Spinal cord (tissue), 10 donors: ENCODE results near the gene FAM228B. TPM values are rescaled to one million over a fixed set of nuclear protein-coding genes. Genes with fewer than 3 reads are reported as not detected.

Experiments
- DNase-seq, 6 donors: peaks; one replicate each; pipeline versions ENCODE4 v3.0.0 to v3.0.0-alpha.2; 2013 to 2015; ENCODE audit warnings: low spot score in 6 of 6, low read depth in 4 of 6
- H3K27ac ChIP-seq: one replicate; pipeline ENCODE4 v1.5.1; 2013; ENCODE audit warnings: low read depth, low read length, control low read depth
- H3K27me3 ChIP-seq: one replicate; pipeline ENCODE4 v1.6.1; 2013; ENCODE audit warnings: low read length; ENCODE audit not compliant: control insufficient read depth, insufficient read depth
- H3K36me3 ChIP-seq: one replicate; pipeline ENCODE4 v1.6.1; 2013; ENCODE audit warnings: low read length; ENCODE audit not compliant: control insufficient read depth, insufficient read depth
- H3K4me1 ChIP-seq: one replicate; pipeline ENCODE4 v1.6.1; 2013; ENCODE audit warnings: low read length; ENCODE audit not compliant: control insufficient read depth, insufficient read depth
- H3K4me3 ChIP-seq: one replicate; pipeline ENCODE4 v1.5.1; 2013; ENCODE audit warnings: low read depth, low read length, control low read depth
- H3K9me3 ChIP-seq: one replicate; pipeline ENCODE4 v1.6.1; 2013; ENCODE audit warnings: low read length; ENCODE audit not compliant: control insufficient read depth, insufficient read depth
- WGBS: methylation state at CpG from one replicate; pipeline ENCODE4 v1.1.5; 2013; ENCODE audit warnings: missing lambda C conversion rate; ENCODE audit not compliant: insufficient coverage; 5-methylcytosine and 5-hydroxymethylcytosine counted together
- polyA plus RNA-seq, 2 donors: library from polyadenylated mRNA; unstranded; fragments of 120-200 nt; gene quantifications; one replicate each; pipeline ENCODE4 v1.2.1, GENCODE V29; 2013; ENCODE audit not compliant: insufficient read length in 2 of 2
- total RNA-seq, 2 donors: library from RNA; depleted of rRNA in 1 of 2; stranded (reverse); fragments of 120-200 nt in 1 of 2; fragments of >200 nt in 1 of 2; gene quantifications; one replicate each; pipeline versions ENCODE4 v1.2.3 to v1.2.4, GENCODE V29; 2013 to 2014
- donor health status: healthy.

Gene FAM228B
- total and polyA plus RNA-seq, 4 donors: 30.4 to 55.0 (median 49.7) TPM

DNA sequence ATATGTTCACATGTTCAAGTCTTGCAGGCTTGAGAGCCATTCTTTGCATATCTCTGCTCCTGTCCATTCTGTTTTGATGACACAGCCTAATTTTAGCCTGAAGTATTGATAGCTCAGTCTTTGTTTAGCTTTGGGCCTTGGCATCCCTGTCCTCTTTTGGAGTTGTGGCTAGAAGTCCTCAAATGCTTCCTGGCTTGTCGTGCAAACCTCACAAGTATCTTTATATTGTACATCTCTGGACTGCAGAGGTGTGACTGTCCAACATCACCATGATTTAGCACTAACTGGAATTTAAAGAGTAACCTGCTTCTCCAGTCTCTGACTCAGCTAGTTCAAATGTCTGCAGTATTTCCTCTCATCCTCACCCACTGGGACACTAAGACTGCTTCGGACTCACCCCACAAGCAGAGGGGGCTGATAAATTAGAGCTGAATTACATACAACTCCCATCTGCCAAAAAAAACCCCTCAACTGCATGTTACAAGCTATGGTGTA, 11.8 kb upstream of the FAM228B start:
- DNase-seq: peak in 1 of 6 donors; percentile 6
- no peak overlapping the region for H3K27ac ChIP-seq
- no CpG with 5 or more reads among the region's 2 CpGs for WGBS
- peaks cover 1% of the 10 kb centered on the region for H3K36me3 ChIP-seq
- H3K4me1 ChIP-seq: no peaks in the 10 kb centered on the region
- H3K27me3 ChIP-seq: no peaks in the 10 kb centered on the region
- peaks cover 2% of the 10 kb centered on the region for H3K9me3 ChIP-seq
- H3K4me3 ChIP-seq: no peak overlapping the region

GRCh38 chr2:24115057-24115456, 8.2 kb upstream of the FAM228B start:
- no peak overlapping the region for H3K4me3 ChIP-seq
- no peaks in the 10 kb centered on the region for H3K27me3 ChIP-seq
- no peaks in the 10 kb centered on the region for H3K9me3 ChIP-seq
- peaks cover 3% of the 10 kb centered on the region for H3K36me3 ChIP-seq
- no CpG with 5 or more reads among the region's 2 CpGs for WGBS
- DNase-seq: no peak
- no peaks in the 10 kb centered on the region for H3K4me1 ChIP-seq
- H3K27ac ChIP-seq: no peak overlapping the region

DNA sequence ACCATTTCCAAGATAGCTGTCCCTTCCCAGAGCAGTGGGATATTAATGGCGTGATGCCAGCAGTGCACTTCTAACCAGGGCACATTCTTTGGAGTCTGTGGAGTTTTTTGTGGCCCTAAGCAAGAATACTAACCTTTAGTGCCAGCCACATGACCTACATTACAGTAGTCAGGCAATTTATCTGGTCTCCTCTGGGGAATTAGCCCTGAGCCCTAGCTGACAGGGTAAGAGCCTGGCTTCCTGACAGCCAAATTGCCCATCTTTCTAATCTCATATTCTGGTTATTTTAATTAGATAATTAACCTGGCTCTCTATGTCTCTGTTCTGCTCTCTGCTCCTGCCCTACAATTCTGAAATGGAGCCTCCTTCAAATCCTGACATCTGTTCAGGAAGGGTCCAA, 5.4 kb upstream of the FAM228B start:
- Histone ChIP-seq H3K9me3 (no peaks in the 10 kb centered on the region), H3K4me1 (peaks cover 10% of the 10 kb centered on the region), H3K4me3 (no peak overlapping the region), H3K27ac (no peak overlapping the region), H3K27me3 (no peaks in the 10 kb centered on the region), H3K36me3 (peaks cover 3% of the 10 kb centered on the region)
- DNase-seq: no peak
- no CpG with 5 or more reads among the region's 1 CpG for WGBS

DNA sequence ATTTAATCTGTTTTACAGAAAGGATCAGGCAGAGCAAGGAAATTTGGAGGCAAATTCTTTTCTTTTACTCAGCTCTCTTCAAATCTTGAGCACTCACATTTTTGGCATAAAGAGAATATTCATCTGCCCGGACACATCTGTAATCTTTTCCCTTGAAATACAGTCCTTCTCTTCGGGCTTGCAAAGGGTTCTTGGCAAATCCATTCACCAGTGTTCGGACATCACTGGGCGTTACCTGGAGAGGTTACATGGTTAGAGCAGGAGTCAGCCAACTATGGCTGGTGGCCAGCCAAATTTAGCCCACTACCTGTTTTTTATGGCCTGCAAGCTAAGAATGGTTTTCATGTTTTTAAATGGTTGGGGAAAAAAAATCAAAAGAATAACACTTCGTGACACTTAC, 2.2 kb upstream of the FAM228B start:
- H3K4me3 ChIP-seq: no peak overlapping the region
- peak in 1 of 6 donors; percentile 9 for DNase-seq
- H3K27me3 ChIP-seq: no peaks in the 10 kb centered on the region
- WGBS: 74% methylated on average over 3 of the region's 5 CpGs
- no peak overlapping the region for H3K27ac ChIP-seq
- H3K4me1 ChIP-seq: peaks cover 23% of the 10 kb centered on the region
- H3K9me3 ChIP-seq: no peaks in the 10 kb centered on the region
- H3K36me3 ChIP-seq: peaks cover 3% of the 10 kb centered on the region

- Histone ChIP-seq H3K4me1 (peaks cover 23% of the 10 kb centered on the region), H3K27me3 (no peaks in the 10 kb centered on the region), H3K27ac (no peak overlapping the region), H3K4me3 (no peak overlapping the region), H3K36me3 (peaks cover 2% of the 10 kb centered on the region), H3K9me3 (no peaks in the 10 kb centered on the region)
- 10% methylated on average over 2 of the region's 4 CpGs for WGBS
- DNase-seq: peak in 4 of 6 donors; percentile 21 to 77 (median 46)
Observed at GRCh38 chr2:24121469-24121868, 1.8 kb upstream of the FAM228B start.

DNA sequence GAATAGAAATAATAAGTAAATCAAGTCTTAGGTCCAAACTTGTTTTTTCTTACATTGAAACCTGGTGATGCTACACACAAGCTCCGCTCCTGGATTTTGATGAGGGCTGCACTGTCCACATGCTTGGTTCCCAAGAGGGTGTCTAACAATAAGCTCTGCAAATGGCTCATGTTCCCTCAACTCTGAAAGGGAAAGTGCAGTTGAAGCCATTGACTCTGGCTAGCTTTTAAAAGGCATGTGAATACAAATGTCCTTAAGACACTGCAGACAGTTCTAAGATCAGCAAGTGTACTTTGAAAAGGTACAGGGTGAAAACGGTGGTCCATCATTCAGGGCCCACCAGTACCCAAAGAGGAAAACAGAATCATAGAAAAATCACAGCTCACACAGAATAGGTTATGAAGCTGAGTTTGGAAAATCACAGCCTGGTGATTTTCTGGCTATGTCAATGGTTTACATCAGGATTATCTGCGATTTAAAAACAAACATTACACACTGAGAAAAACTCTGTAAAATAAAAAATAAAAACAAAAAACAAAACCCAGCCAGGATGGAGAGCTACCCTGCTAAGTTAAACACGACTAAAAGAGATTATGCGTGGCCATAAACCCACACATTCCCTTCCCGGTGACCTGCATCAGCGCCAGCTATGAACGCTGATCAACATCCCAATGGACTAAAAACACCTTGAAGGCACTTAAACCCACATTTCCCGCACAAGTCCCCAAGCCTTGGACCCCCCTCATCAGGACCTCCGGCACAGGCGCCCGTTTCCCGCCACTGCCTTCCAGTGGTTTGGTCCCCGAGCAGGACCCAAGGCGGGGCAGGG, 689 bp upstream of the FAM228B start:
- Histone ChIP-seq H3K4me3 (peak overlapping the region; percentile 91), H3K4me1 (peaks cover 23% of the 10 kb centered on the region), H3K27ac (peak overlapping the region; percentile 97), H3K9me3 (no peaks in the 10 kb centered on the region), H3K36me3 (no peaks in the 10 kb centered on the region), H3K27me3 (no peaks in the 10 kb centered on the region)
- 7% methylated on average over 13 of the region's 15 CpGs for WGBS
- DNase-seq: peak in 4 of 6 donors; percentile 6 to 45 (median 34)

GRCh38 chr2:24123922-24124580, 782 bp downstream of the FAM228B start:
- peak overlapping the region; percentile 97 for H3K27ac ChIP-seq
- H3K4me3 ChIP-seq: peak overlapping the region; percentile 91
- H3K36me3 ChIP-seq: no peaks in the 10 kb centered on the region
- DNase-seq: peak in 3 of 6 donors; percentile 50 to 89 (median 77)
- no peaks in the 10 kb centered on the region for H3K9me3 ChIP-seq
- 6% methylated on average over 8 of the region's 9 CpGs for WGBS
- H3K27me3 ChIP-seq: no peaks in the 10 kb centered on the region
- H3K4me1 ChIP-seq: peaks cover 23% of the 10 kb centered on the region

DNA sequence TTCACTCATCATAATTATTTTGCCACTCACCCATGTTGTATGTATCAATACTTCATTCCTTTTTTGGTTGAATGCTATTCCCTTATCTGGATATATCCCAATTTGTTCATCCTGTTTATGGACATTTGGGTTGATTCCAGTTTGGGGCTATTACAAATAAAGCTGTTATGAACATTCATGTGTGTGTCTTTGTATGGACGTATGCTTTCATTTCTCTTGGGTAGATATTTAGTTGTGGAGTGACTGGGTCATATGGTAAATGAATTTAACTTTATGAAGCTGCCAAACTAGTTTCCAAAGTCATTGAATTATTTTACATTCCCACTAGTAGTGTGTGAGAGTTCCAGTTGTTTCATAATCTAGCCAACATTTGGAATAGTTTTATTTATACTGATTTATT, 2.7 kb downstream of the FAM228B start:
- no CpG with 5 or more reads among the region's 1 CpG for WGBS
- no peak for DNase-seq
- no peak overlapping the region for H3K4me3 ChIP-seq
- H3K27me3 ChIP-seq: no peaks in the 10 kb centered on the region
- no peaks in the 10 kb centered on the region for H3K9me3 ChIP-seq
- peaks cover 23% of the 10 kb centered on the region for H3K4me1 ChIP-seq
- no peak overlapping the region for H3K27ac ChIP-seq
- no peaks in the 10 kb centered on the region for H3K36me3 ChIP-seq

GRCh38 chr2:24132543-24132942, 9.3 kb downstream of the FAM228B start:
- Histone ChIP-seq H3K27me3 (no peaks in the 10 kb centered on the region), H3K4me3 (no peak overlapping the region), H3K9me3 (peaks cover 2% of the 10 kb centered on the region), H3K36me3 (no peaks in the 10 kb centered on the region), H3K27ac (no peak overlapping the region), H3K4me1 (no peaks in the 10 kb centered on the region)
- DNase-seq: no peak
- WGBS: no CpG with 5 or more reads among the region's 3 CpGs
